SK-N-SH (cell line): ENCODE data around the gene HIVEP2. TPM values are rescaled to one million over a fixed set of nuclear protein-coding genes. Genes with fewer than 3 reads are reported as not detected.

ENCODE experiments used
- CTCF ChIA-PET: fragments of 300-600, 350-600 bp; formaldehyde crosslinking; extraction: SDS; loops from one replicate; lab custom pipeline; 2021; lab: Yijun Ruan, JAX
- POLR2A ChIA-PET: fragments of 350-600 bp; sonication (Branson Sonifier 250); formaldehyde crosslinking; extraction: SDS; loops from one replicate; lab custom pipeline; 2020; ENCODE audit warnings: antibody characterized with exemption, inconsistent platforms; lab: Yijun Ruan, JAX
- DNase-seq: peaks from one replicate; pipeline ENCODE4 v3.0.0; 2012
- H2AFZ ChIP-seq: fragments of 200-600 bp; sonication (generic); 2 replicates; pipeline ENCODE4 v1.8.1; 2016; ENCODE audit warnings: antibody characterized with exemption, mild to moderate bottlenecking, low read depth
- H3F3A ChIP-seq: fragments of 200-600 bp; sonication (generic); replicated peaks from 2 replicates; pipeline ENCODE3; 2016; ENCODE audit warnings: antibody characterized with exemption, mild to moderate bottlenecking; ENCODE audit not compliant: insufficient read depth
- H3K27ac ChIP-seq, 2 experiments: fragments of 200-500 bp in 1 of 2; fragments of 200-600 bp in 1 of 2; sonication (Bioruptor generic) in 1 of 2; sonication (generic), shearing (Covaris generic) in 1 of 2; 2 replicates each; pipeline versions ENCODE4 v1.5.1 to v1.6.1; 2014 to 2016; ENCODE audit warnings: low read depth in 2 of 2, inconsistent platforms in 1 of 2, low read length in 1 of 2, mild to moderate bottlenecking in 1 of 2, mixed read lengths in 1 of 2
- H3K27me3 ChIP-seq: fragments of 200-600 bp; sonication (generic), shearing (Covaris generic); 2 replicates; pipeline ENCODE4 v1.6.1; 2016; ENCODE audit warnings: mixed run types; ENCODE audit not compliant: insufficient read depth
- H3K36me3 ChIP-seq, 2 experiments: fragments of 200-500 bp in 1 of 2; fragments of 200-600 bp in 1 of 2; sonication (Bioruptor generic) in 1 of 2; sonication (generic) in 1 of 2; replicated peaks in 1 of 2; 2 replicates each; pipeline versions ENCODE3 to v1.5.1; 2014 to 2016; ENCODE audit warnings: low read length in 1 of 2, mild to moderate bottlenecking in 1 of 2; ENCODE audit not compliant: insufficient read depth in 2 of 2, control insufficient read depth in 1 of 2
- H3K4me1 ChIP-seq, 2 experiments: fragments of 200-500 bp in 1 of 2; fragments of 200-600 bp in 1 of 2; sonication (Bioruptor generic) in 1 of 2; sonication (generic), shearing (Covaris generic) in 1 of 2; 2 replicates each; pipeline versions ENCODE4 v1.5.1 to v1.6.1; 2014 to 2016; ENCODE audit warnings: low read depth in 1 of 2, low read length in 1 of 2, mixed run types in 1 of 2; ENCODE audit not compliant: insufficient read depth in 2 of 2, control insufficient read depth in 1 of 2
- H3K4me2 ChIP-seq: fragments of 200-600 bp; sonication (generic), shearing (Covaris generic); 2 replicates; pipeline ENCODE4 v1.6.1; 2017; ENCODE audit warnings: mixed run types
- H3K4me3 ChIP-seq, 2 experiments: fragments of 200-500 bp in 1 of 2; fragments of 200-600 bp in 1 of 2; sonication (Bioruptor generic) in 1 of 2; sonication (generic), shearing (Covaris generic) in 1 of 2; 2 replicates each; pipeline versions ENCODE4 v1.5.1 to v1.8.1; 2014 to 2016; ENCODE audit warnings: low read depth in 2 of 2, inconsistent platforms in 1 of 2, low read length in 1 of 2, mild to moderate bottlenecking in 1 of 2, mixed read lengths in 1 of 2, moderate library complexity in 1 of 2
- H3K79me2 ChIP-seq: fragments of 200-600 bp; sonication (generic); 2 replicates; pipeline ENCODE4 v1.8.1; 2017; ENCODE audit warnings: mild to moderate bottlenecking; ENCODE audit not compliant: insufficient read depth
- H3K9ac ChIP-seq: fragments of 200-600 bp; sonication (generic); 2 replicates; pipeline ENCODE4 v1.6.1; 2017; ENCODE audit warnings: mixed run types
- H3K9me2 ChIP-seq: fragments of 200-600 bp; sonication (generic); 2 replicates; pipeline ENCODE4 v1.6.1; 2017; ENCODE audit warnings: mixed run types
- H3K9me3 ChIP-seq: fragments of 200-600 bp; sonication (generic); 2 replicates; pipeline ENCODE4 v1.6.1; 2017; ENCODE audit warnings: mixed run types, mild to moderate bottlenecking, moderate library complexity
- H4K20me1 ChIP-seq: fragments of 200-600 bp; sonication (generic); 2 replicates; pipeline ENCODE4 v1.6.1; 2017; ENCODE audit warnings: mild to moderate bottlenecking, mixed run types; ENCODE audit not compliant: insufficient read depth
- EP300 ChIP-seq, 2 experiments: IDR thresholded peaks; 2 replicates each; pipeline versions ENCODE4 v1.4.0 to v1.6.1; 2012; ENCODE audit warnings: borderline replicate concordance in 1 of 2, low read depth in 1 of 2, low read length in 1 of 2
- FOXM1 ChIP-seq: IDR thresholded peaks from 2 replicates; pipeline ENCODE4 v1.4.0; 2012; ENCODE audit warnings: low read depth, mild to moderate bottlenecking
- RCOR1 ChIP-seq: fragments of 150-350 bp; IDR thresholded peaks from 2 replicates; pipeline ENCODE4 v1.6.1; 2017; ENCODE audit warnings: antibody characterized with exemption, low read length
- SIN3A ChIP-seq: IDR thresholded peaks from 2 replicates; pipeline ENCODE4 v1.6.1; 2012; ENCODE audit warnings: low read depth, mild to moderate bottlenecking, low read length, moderate library complexity, borderline replicate concordance
- WGBS: methylation state at CpG from one replicate; pipeline ENCODE4 v1.1.6; 2017; ENCODE audit warnings: low lambda C conversion rate; 5-methylcytosine and 5-hydroxymethylcytosine counted together
- polyA plus RNA-seq, 3 experiments: library from polyadenylated mRNA; depleted of rRNA; stranded (reverse); fragments of >200 nt; gene quantifications; 2 replicates each; pipeline ENCODE4 v1.2.3, GENCODE V29; 2012
- TF ChIP-seq, protein P1 (sequence below): IDR thresholded peaks from 2 replicates; pipeline ENCODE4 v1.4.0; 2012; ENCODE audit warnings: low read depth, borderline replicate concordance

HIVEP2 gene
- polyA plus RNA-seq, 1 of the 3 experiments (the other 2 are of a cell fraction), result 2.5 TPM

DNA sequence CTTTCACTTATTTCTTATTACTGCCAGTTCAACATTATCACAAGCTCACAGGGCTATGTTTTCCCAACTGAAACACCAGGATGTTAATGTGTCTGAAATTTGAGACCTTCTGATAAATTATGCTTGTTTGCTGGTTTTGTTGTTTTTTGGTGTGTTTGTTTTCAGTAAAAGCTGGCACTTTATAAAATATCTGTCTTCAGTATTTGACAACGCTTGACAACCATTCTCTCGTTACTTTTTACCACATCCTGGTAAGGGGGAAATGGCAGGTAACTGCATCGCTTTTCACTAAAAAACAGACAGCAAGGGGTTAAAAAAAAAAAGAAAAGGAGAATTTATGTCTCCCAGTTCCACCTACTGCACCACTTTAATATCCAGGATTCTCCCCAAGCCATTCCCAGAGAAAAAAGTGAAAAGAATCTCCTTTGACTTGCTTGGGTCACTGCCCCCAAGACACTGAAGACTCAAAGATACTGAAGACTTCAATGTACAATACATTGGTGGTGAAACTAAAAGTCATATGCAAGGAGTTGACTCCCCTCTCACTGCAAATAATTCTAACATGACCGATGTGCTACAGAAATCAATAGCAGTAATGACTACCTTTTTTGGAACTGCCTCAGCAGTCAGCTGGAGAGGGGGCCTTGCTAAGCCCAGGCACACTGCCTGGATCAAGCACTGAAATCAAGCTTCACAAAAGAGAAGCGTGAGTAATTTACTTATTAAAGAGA, 88.9 kb downstream of the HIVEP2 start:
- Histone ChIP-seq H3K4me1 (peaks cover 6 to 11% of the 10 kb centered on the region in 2 experiments; a peak in 3 of 4 replicates), H3F3A (peaks cover 4% of the 10 kb centered on the region), H3K4me3 (no peak overlapping the region), H3K27ac (no peak overlapping the region; a peak in 1 of 4 replicates), H4K20me1 (no peaks in the 10 kb centered on the region), H2AFZ (no peak overlapping the region)
- no peak for DNase-seq
- ChIA-PET POLR2A (no interaction called here), CTCF (interaction anchor here (1.0 to 1.3 kb wide), 3 partner anchors 20 to 381 kb away, joined by 3 to 4 read pairs (median 3); no protein-coding TSS in a partner anchor)
- TF ChIP-seq, protein P1, sequence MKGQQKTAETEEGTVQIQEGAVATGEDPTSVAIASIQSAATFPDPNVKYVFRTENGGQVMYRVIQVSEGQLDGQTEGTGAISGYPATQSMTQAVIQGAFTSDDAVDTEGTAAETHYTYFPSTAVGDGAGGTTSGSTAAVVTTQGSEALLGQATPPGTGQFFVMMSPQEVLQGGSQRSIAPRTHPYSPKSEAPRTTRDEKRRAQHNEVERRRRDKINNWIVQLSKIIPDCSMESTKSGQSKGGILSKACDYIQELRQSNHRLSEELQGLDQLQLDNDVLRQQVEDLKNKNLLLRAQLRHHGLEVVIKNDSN, result no peak
- TF ChIP-seq FOXM1, result no peak
- no peak for TF ChIP-seq RCOR1
- TF ChIP-seq, all 33 proteins: peak for 0
- Histone ChIP-seq H3K36me3 (no peaks in the 10 kb centered on the region), H3K27me3 (no peaks in the 10 kb centered on the region), H3K9ac (no peak overlapping the region), H3K9me3 (no peaks in the 10 kb centered on the region), H3K4me2 (no peak overlapping the region), H3K79me2 (peaks cover 3% of the 10 kb centered on the region; the same call in 1 of the 2 replicates), H3K9me2 (no peaks in the 10 kb centered on the region)
- WGBS, result 95% methylated on average over 5 of the region's 5 CpGs

DNA sequence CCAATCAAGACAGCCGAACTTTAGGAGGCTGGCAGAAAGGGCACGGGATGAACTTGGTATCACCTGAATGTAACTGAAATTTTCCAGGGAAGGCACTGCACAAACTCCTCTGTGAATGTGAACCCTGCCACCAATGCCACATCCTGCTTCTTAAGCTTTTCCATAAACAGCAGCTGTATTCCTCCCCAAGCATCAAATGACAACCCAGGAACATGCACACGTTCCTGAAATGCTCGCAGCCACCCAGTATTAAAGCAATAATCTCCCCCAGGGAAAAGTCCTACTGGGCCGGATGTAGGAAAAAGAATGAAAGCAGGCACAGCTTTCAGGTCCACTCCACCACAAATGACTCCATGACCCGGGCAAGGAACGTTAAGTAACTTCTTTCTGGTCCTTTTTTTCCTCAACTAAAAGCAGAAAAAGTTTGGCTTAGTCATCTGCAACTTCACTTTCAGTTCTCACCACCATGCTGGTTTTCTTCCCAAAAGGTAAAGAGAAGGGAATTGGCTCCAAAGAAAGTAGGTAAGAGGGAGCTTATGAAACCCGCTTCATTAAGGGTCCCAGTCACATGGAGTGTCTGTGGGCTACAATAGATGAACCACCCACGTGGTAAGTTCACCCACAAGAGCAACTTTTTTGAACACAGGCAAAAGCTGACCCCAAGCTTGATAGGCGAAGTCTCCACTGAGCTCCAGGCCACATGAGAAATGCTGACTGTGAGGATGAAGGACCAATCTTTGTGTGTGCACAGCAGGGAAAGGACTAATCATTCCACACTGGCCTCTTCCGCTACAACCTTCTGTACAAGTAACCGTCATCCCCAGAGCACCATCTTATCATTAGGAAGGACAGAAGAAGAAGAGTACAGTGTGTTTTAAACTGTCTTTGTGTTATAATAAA, 90.1 kb downstream of the HIVEP2 start:
- CTCF ChIA-PET, result interaction anchor here (1.0 to 2.4 kb wide), 3 partner anchors 9 to 88 kb away, joined by 3 to 6 read pairs (median 3); no protein-coding TSS in a partner anchor
- no peak overlapping the region for H3K4me2 ChIP-seq
- no peak overlapping the region for H2AFZ ChIP-seq

More for the DNA sequence above, 90.1 kb downstream of the HIVEP2 start:
- no peak for DNase-seq
- Histone ChIP-seq H3K27ac (no peak overlapping the region), H3K9me3 (no peaks in the 10 kb centered on the region), H3F3A (peaks cover 4% of the 10 kb centered on the region), H3K36me3 (no peaks in the 10 kb centered on the region), H3K9ac (no peak overlapping the region), H3K9me2 (no peaks in the 10 kb centered on the region), H3K4me3 (no peak overlapping the region), H3K4me1 (peaks cover 14 to 15% of the 10 kb centered on the region in 2 experiments; a peak in 3 of 4 replicates), H3K27me3 (no peaks in the 10 kb centered on the region), H4K20me1 (no peaks in the 10 kb centered on the region), H3K79me2 (peaks cover 6% of the 10 kb centered on the region; the same call in 1 of the 2 replicates)
- WGBS, result 85% methylated on average over 12 of the region's 12 CpGs
- POLR2A ChIA-PET, result no interaction called here
- TF ChIP-seq EP300 (IDR thresholded peaks at IDR 0.05; ENCODE audit: borderline replicate concordance in 1 of 2, low read depth in 1 of 2, low read length in 1 of 2), result no peak
- no peak for TF ChIP-seq SIN3A
